Mononuclear cell (primary cell): ENCODE results near the gene SPIRE2. TPM values are rescaled to one million over a fixed set of nuclear protein-coding genes. Genes with fewer than 3 reads are reported as not detected.
"Not testable (repeated sequence)": the region's sequence is repeated elsewhere in the genome, so short reads cannot be mapped to it uniquely, and the experiment has no call there.

ENCODE experiments used
- H3K27me3 ChIP-seq: 2 replicates; pipeline ENCODE4 v1.6.0; 2011; ENCODE audit warnings: low read length, control low read depth; ENCODE audit not compliant: insufficient read depth
- H3K4me1 ChIP-seq: 2 replicates; pipeline ENCODE4 v1.5.1; 2011; ENCODE audit warnings: mild to moderate bottlenecking, low read length, control low read depth; ENCODE audit not compliant: insufficient read depth
- H3K4me3 ChIP-seq: 2 replicates; pipeline ENCODE4 v1.5.1; 2011; ENCODE audit warnings: mild to moderate bottlenecking, low read length, moderate library complexity
- H3K9me3 ChIP-seq: 2 replicates; pipeline ENCODE4 v1.5.1; 2011; ENCODE audit warnings: low read depth, mild to moderate bottlenecking, control low read depth, low read length
- total RNA-seq: library from RNA; depleted of rRNA; stranded (reverse); fragments of >200 nt; gene quantifications from one replicate; pipeline ENCODE4 v1.2.3, GENCODE V29; 2012

The SPIRE2 gene
- total RNA-seq, 1 donor, result 0.10 TPM

- H3K4me1 ChIP-seq, result no peaks in the 10 kb centered on the region
- no peaks in the 10 kb centered on the region for H3K27me3 ChIP-seq
- H3K4me3 ChIP-seq, result no peak overlapping the region
- H3K9me3 ChIP-seq, result no peaks in the 10 kb centered on the region
Measured at GRCh38 chr16:89798126-89798525, 30.1 kb upstream of the SPIRE2 start.

GRCh38 chr16:89798832-89799370, 29.4 kb upstream of the SPIRE2 start:
- H3K27me3 ChIP-seq, result no peaks in the 10 kb centered on the region
- H3K9me3 ChIP-seq, result no peaks in the 10 kb centered on the region
- H3K4me3 ChIP-seq, result no peak overlapping the region
- no peaks in the 10 kb centered on the region for H3K4me1 ChIP-seq

DNA sequence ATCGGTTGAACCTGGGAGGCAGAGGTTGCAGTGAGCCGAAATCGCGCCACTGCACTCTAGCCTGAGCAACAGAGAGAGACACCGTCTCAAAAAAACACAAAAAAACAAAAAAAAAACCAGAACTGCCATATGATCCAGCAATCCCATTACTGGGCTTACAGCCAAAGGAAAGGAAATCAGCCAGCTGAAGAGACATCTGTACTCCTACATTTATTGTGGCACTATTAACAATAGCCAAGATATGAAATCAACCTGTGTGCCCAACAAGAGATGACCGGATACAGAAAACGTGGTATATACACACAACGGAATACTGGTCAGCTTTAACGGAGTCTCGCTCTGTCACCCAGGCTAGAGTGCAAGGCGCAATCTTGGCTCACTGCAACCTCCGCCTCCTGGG, 26.5 kb upstream of the SPIRE2 start:
- H3K4me3 ChIP-seq, result no peak overlapping the region
- H3K9me3 ChIP-seq, result no peaks in the 10 kb centered on the region
- no peaks in the 10 kb centered on the region for H3K27me3 ChIP-seq
- no peaks in the 10 kb centered on the region for H3K4me1 ChIP-seq

- no peaks in the 10 kb centered on the region for H3K9me3 ChIP-seq
- no peak overlapping the region for H3K4me3 ChIP-seq
- H3K4me1 ChIP-seq, result no peaks in the 10 kb centered on the region
- no peaks in the 10 kb centered on the region for H3K27me3 ChIP-seq
Measured at GRCh38 chr16:89805136-89805905, 23.0 kb upstream of the SPIRE2 start.

GRCh38 chr16:89806589-89807193, 21.6 kb upstream of the SPIRE2 start:
- not testable (repeated sequence) for H3K4me1 ChIP-seq, H3K27me3 ChIP-seq, H3K4me3 ChIP-seq, H3K9me3 ChIP-seq

DNA sequence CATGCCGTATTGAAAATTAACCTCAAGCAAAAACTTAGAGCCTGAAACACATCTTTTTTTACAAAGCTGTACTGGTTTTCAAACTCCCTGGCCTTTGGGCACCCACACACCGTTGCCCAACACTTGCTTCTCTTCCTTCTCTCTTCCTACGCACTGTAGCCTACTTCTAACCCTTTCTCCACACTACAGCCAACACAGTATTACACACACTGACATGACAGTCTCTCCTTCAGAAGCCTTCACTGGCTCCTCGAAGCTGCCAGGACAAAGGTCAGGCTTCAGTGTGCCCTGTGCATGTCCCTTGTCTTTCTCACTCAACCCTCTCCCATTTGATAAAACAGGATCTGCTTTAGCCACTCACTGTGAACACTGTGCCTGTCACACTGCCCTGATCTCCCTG, 19.8 kb upstream of the SPIRE2 start:
- Histone ChIP-seq H3K4me1 (no peaks in the 10 kb centered on the region), H3K27me3 (no peaks in the 10 kb centered on the region), H3K9me3 (no peaks in the 10 kb centered on the region), H3K4me3 (no peak overlapping the region)

DNA sequence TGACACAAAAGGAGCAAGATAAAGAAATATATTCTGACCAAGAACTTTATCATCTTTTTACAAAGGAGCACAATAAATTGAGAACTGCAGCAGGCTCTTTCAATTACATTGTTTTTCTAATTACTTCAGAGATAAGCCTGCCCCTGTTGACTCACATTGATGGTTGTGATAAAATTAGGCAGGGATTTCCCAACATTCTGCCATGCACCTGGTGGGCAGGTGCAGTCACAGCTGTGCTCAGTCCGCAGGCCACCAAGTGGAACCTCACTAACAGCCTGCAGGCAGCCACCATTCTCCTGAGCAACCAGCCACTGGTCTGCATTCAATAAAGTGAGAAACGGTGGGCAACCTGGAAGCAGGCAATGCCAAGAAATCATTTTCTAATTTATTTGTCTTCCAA, 17.0 kb upstream of the SPIRE2 start:
- H3K9me3 ChIP-seq, result no peaks in the 10 kb centered on the region
- no peak overlapping the region for H3K4me3 ChIP-seq
- H3K27me3 ChIP-seq, result no peaks in the 10 kb centered on the region
- peaks cover 8% of the 10 kb centered on the region for H3K4me1 ChIP-seq

DNA sequence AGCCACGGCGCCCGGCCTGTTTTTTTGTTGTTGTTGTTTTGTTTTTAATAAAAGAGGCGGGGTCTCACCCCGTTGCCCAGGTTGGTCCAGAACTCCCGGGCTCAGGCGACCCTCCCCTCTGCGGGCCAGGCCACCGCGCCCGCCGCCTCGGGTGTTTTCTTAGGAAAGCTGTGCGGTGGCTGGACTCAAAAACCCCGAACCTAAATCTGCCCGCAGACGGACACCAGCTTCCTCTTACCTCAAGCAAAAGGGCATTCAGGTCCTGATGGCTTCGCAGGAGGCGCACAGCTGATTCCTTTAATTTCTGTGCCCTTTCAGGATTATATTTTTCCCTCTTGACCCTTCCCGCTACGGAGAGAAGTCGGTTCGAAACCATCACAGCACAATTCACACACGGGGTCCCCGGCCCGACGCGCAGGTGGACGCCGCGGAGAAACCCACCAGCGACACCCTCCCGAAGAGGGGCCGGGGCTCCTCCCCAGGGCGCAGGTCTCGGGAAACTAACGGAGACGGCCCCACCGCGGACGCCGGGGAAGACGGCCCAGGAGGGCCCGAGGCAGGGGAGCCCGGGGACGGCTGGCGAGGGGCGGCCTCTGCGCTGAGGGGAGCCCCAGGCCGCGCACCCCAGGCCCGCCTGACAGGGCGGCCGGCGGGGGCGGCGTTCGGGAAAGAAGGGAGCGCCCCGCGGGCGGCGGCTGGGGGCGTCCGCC, 12.5 kb upstream of the SPIRE2 start:
- Histone ChIP-seq H3K4me1 (peaks cover 16% of the 10 kb centered on the region), H3K4me3 (peak overlapping the region; percentile 70), H3K9me3 (no peaks in the 10 kb centered on the region), H3K27me3 (no peaks in the 10 kb centered on the region)

DNA sequence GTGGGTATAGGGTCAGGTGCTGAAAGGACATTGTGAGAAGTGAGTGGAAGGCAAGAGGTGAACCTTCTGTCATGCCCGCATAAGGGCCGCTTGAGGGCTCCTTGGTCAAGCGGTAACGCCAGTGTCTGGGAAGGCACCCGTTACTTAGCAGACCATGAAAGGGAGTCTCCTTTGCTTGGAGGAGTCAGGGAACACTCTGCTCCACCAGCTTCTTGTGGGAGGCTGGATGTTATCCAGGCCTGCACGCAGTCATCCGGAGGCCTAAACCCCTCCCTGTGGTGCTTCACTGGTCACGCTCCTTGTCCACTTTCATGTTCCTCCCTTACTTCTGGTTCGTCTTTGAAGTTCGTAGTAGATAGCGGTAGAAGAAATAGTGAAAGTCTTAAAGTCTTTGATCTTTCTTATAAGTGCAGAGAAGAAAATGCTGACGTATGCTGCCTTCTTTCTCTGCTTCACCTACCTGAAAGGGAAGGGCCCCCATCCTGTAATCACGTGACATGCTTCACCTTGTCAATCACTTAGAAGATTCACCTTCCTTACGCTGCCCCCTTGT, 9.3 kb upstream of the SPIRE2 start:
- peaks cover 16% of the 10 kb centered on the region for H3K4me1 ChIP-seq
- not testable (repeated sequence) for H3K27me3 ChIP-seq, H3K9me3 ChIP-seq, H3K4me3 ChIP-seq

GRCh38 chr16:89819448-89819847, 8.8 kb upstream of the SPIRE2 start:
- not testable (repeated sequence) for H3K9me3 ChIP-seq, H3K27me3 ChIP-seq, H3K4me3 ChIP-seq
- H3K4me1 ChIP-seq, result peaks cover 16% of the 10 kb centered on the region

DNA sequence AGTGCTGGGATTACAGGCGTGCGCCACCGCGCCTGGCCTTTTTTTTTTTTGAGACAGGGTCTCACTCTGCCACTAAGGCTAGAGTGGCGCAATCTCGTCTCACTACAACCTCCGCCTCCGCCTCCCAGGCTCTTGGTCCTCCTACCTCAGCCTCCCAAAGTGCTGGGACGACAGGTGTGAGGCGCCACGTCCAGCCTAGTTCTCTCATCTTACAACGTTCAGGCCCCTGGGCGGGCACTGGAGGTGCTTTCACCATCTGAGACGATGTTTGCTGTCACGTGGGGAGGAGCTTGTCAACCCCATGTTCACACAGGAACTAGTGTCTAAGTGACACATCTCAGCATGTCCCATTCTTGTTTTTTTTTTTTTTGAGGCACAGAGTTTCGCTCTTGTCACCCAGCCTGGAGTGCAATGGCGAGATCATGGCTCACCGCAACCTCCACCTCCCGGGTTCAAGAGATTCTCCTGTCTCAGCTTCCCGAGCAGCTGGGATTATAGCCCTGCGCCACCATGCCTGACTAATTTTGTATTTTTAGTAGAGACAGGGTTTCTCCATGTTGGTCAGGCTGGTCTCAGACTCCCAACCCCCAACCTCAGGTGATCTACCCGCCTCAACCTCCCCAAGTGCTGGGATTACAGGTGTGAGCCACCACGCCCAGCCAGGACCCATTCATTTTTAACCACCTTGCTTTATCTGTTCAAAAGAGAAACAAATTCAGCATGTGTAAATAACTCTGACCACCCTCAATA, 6.7 kb upstream of the SPIRE2 start:
- Histone ChIP-seq H3K27me3 (no peaks in the 10 kb centered on the region), H3K4me3 (no peak overlapping the region), H3K4me1 (peaks cover 8% of the 10 kb centered on the region), H3K9me3 (no peaks in the 10 kb centered on the region)

DNA sequence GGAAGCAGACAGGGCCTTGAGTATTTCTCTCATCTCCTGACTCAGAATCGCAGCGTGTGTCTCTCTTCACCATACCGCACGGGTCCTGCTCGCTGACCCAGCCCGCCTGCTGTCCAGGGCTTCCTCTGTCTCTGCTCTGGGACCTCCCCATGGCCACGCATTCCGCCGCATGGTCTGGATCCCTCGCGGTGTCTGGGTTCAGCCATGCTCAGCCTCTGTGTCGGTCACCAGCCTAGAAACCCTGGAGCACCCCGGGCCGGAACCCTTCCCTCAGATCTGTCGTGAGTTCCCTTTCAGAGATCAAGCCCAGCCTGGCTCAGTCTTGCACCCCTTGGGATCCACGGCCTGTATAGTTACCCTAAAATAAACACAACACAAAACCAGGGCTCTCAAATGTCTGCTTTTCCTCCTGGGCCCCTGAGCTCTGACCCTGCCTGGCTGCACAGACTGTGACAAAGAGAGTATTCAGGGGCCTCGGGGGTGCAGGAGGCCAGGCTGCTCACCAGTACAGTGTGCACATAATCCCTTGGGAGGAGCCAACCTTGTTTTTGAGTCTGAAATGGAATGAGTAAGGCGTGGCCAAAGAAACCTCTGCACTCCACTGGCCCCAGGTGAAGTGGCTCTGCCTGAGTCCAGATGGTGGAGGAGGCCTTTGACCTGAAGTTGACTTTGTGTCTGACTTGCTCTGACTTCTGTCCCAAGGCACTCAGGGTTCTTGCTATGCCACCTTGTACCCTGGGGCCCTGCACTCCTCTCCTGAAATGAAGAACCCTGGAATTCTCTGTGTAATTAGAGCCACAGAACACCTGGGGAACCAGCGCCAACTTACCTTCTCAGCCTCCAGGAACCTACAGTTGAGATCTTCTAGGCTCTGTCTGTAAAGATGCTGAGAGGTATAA, 5.8 kb upstream of the SPIRE2 start:
- Histone ChIP-seq H3K4me3 (no peak overlapping the region), H3K9me3 (no peaks in the 10 kb centered on the region), H3K27me3 (peaks cover 2% of the 10 kb centered on the region), H3K4me1 (peaks cover 3% of the 10 kb centered on the region)

GRCh38 chr16:89823087-89823823, 5.0 kb upstream of the SPIRE2 start:
- Histone ChIP-seq H3K27me3 (peaks cover 6% of the 10 kb centered on the region), H3K4me3 (no peak overlapping the region), H3K9me3 (no peaks in the 10 kb centered on the region), H3K4me1 (peaks cover 4% of the 10 kb centered on the region)
